ELF-1 (cell line): ENCODE data around the gene KIF13A.
A peak's percentile ranks its signal among the peaks of the same experiment; 100 is the strongest.
"Not testable (repeated sequence)": the region's sequence is repeated elsewhere in the genome, so short reads cannot be mapped to it uniquely, and the experiment has no call there.

ENCODE experiments used
- DNase-seq: peaks from one replicate; pipeline ENCODE4 v3.0.0-alpha.2; 2016; ENCODE audit warnings: low read depth, low spot score

KIF13A gene

GRCh38 chr6:17846762-17847161 lies 140.7 kb downstream of the KIF13A start:
- DNase-seq = no peak

- no peak for DNase-seq
Observed at GRCh38 chr6:17845598-17845997, 141.8 kb downstream of the KIF13A start.

GRCh38 chr6:17844967-17845366 lies 142.5 kb downstream of the KIF13A start:
- DNase-seq = not testable (repeated sequence)

- DNase-seq = no peak
Observed at GRCh38 chr6:17842934-17843821, 144.3 kb downstream of the KIF13A start.

GRCh38 chr6:17842014-17842776 lies 145.2 kb downstream of the KIF13A start:
- DNase-seq = no peak

- no peak for DNase-seq
Observed at GRCh38 chr6:17839513-17840223, 147.8 kb downstream of the KIF13A start.

- no peak for DNase-seq
Observed at GRCh38 chr6:17836293-17836692, 151.1 kb downstream of the KIF13A start.

GRCh38 chr6:17835784-17836183 lies 151.7 kb downstream of the KIF13A start:
- DNase-seq = no peak

GRCh38 chr6:17831135-17831534 lies 156.3 kb downstream of the KIF13A start:
- no peak for DNase-seq

GRCh38 chr6:17829905-17830304 lies 157.5 kb downstream of the KIF13A start:
- DNase-seq = no peak

- DNase-seq = no peak
Observed at GRCh38 chr6:17828149-17828548, 159.3 kb downstream of the KIF13A start.

- no peak for DNase-seq
Observed at GRCh38 chr6:17826301-17826700, 161.1 kb downstream of the KIF13A start.

GRCh38 chr6:17820055-17820454 lies 167.4 kb downstream of the KIF13A start:
- DNase-seq = peak; percentile 15

- no peak for DNase-seq
Observed at GRCh38 chr6:17817763-17818162, 169.7 kb downstream of the KIF13A start.

GRCh38 chr6:17816921-17817611 lies 170.4 kb downstream of the KIF13A start:
- peak; percentile 9 for DNase-seq

GRCh38 chr6:17813542-17813941 lies 173.9 kb downstream of the KIF13A start:
- no peak for DNase-seq

GRCh38 chr6:17812311-17812710 lies 175.1 kb downstream of the KIF13A start:
- DNase-seq = no peak

GRCh38 chr6:17808609-17809008 lies 178.8 kb downstream of the KIF13A start:
- no peak for DNase-seq

GRCh38 chr6:17807431-17807830 lies 180.0 kb downstream of the KIF13A start:
- not testable (repeated sequence) for DNase-seq

- DNase-seq = no peak
Observed at GRCh38 chr6:17803409-17803808, 184.0 kb downstream of the KIF13A start.

- DNase-seq = no peak
Observed at GRCh38 chr6:17798477-17799154, 188.8 kb downstream of the KIF13A start.
